ENCODE measurements around the gene CENPF.

GRCh38 chr1:214637722-214638458, 34.9 kb downstream of the CENPF start:
- TF ChIP-seq CTCF (conservative IDR thresholded peaks at IDR 0.05) (peak; percentile 78), EZH2 (IDR thresholded peaks at IDR 0.05; ENCODE audit: low read depth) (no peak)

Data from PC-9 (cell line).